AG10803 (cell line): ENCODE results near the gene NR4A3.

Experiments
- DNase-seq: peaks from one replicate; pipeline ENCODE4 v3.0.0; 2010; ENCODE audit warnings: low read depth
- H3K4me3 ChIP-seq: 2 replicates; pipeline ENCODE4 v1.5.1; 2011; ENCODE audit warnings: mild to moderate bottlenecking, low read length, control low read depth
- CTCF ChIP-seq: conservative IDR thresholded peaks from 2 replicates; pipeline ENCODE4 v1.5.1; 2011; ENCODE audit warnings: mild to moderate bottlenecking, low read length, control low read depth, inconsistent platforms

NR4A3 gene

GRCh38 chr9:99876190-99876589 is 54.5 kb downstream of the NR4A3 start:
- TF ChIP-seq CTCF, result no peak
- no peak overlapping the region for H3K4me3 ChIP-seq
- DNase-seq, result no peak

GRCh38 chr9:99878651-99879050 is 57.0 kb downstream of the NR4A3 start:
- peak; percentile 42 for DNase-seq
- TF ChIP-seq CTCF, result no peak
- H3K4me3 ChIP-seq, result no peak overlapping the region

DNA sequence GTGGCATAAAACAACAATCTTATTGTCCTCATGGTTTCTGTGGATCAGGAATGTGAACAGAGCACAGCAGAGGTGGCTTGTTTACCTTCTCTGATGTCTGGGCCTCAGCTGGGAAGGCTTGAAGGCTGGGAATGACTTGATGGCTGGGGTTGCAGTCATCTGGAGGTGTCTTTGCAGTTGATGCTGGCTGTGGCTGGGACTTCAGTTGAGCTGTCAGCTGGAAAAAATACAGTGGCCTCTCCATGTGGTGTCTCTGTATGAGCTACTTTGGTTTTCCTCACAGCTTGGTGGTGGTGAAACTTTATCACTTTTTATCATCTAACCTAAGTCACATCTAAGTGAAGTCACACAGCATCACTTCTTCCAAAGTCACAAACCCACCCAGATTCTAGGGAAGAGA is 60.1 kb downstream of the NR4A3 start:
- DNase-seq, result no peak
- no peak overlapping the region for H3K4me3 ChIP-seq
- TF ChIP-seq CTCF, result no peak

DNA sequence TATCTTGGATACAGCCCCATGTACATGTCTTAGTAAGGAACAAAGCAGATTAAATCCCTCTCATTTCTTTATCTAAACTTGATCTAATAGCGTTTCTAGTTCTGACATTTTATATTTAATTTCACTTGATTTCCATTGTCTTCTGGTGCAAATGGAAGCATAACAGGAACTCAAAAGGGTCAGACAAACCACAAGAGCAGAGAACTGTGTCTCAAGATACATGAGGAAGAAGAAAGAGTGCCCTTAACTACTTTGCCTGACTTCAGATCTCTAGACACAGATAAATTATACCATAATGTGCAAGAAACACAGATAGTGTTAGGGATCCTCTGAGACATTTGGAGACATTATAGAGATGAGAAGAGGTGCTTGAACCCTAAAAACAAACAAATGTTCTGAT is 64.1 kb downstream of the NR4A3 start:
- H3K4me3 ChIP-seq, result no peak overlapping the region
- TF ChIP-seq CTCF, result no peak
- no peak for DNase-seq

- no peak for TF ChIP-seq CTCF
- H3K4me3 ChIP-seq, result no peak overlapping the region
- DNase-seq, result no peak
Observed at GRCh38 chr9:99889120-99889519, 67.4 kb downstream of the NR4A3 start.

DNA sequence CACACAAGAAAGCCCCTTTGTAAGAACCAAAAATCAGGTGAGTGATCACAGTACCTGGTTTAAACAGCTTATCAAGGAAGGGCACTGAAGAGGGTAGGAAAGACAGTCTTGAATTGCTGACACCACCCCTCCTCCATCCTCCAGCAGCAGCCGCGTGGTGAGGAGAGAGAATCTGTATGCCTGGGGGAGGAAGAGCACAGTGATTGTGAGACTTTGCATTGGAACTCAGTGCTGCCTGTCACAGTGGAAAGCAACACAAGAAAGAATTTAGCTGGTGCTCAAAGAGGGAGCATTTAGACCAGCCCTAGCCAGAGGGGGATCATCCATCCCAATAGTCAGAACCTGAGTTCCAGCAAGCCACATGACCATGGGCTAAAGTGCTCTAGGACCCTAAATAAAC is 73.1 kb downstream of the NR4A3 start:
- DNase-seq, result no peak
- H3K4me3 ChIP-seq, result no peak overlapping the region
- TF ChIP-seq CTCF, result no peak

- no peak for TF ChIP-seq CTCF
- no peak for DNase-seq
- no peak overlapping the region for H3K4me3 ChIP-seq
Observed at GRCh38 chr9:99895510-99895909, 73.8 kb downstream of the NR4A3 start.
